Medulla oblongata (tissue), 1 donor: Measurements from ENCODE around the gene C4orf50.

ENCODE experiments used
- DNase-seq: peaks from one replicate; pipeline ENCODE4 v3.0.0-alpha.2; 2015; ENCODE audit errors: extremely low spot score

C4orf50 gene

GRCh38 chr4:5943561-5943960 is 74.7 kb downstream of the C4orf50 start:
- DNase-seq = no peak

GRCh38 chr4:5942947-5943346 is 75.3 kb downstream of the C4orf50 start:
- no peak for DNase-seq

- no peak for DNase-seq
Observed at GRCh38 chr4:5941601-5942000, 76.6 kb downstream of the C4orf50 start.

GRCh38 chr4:5940470-5941203 is 77.6 kb downstream of the C4orf50 start:
- no peak for DNase-seq

- DNase-seq = no peak
Observed at GRCh38 chr4:5933996-5934831, 84.0 kb downstream of the C4orf50 start.

- DNase-seq = peak; percentile 38
Observed at GRCh38 chr4:5933116-5933515, 85.1 kb downstream of the C4orf50 start.

- DNase-seq = no peak
Observed at GRCh38 chr4:5932035-5932568, 86.1 kb downstream of the C4orf50 start.

GRCh38 chr4:5931526-5931925 is 86.7 kb downstream of the C4orf50 start:
- no peak for DNase-seq

- DNase-seq = peak; percentile 3
Observed at GRCh38 chr4:5930876-5931275, 87.4 kb downstream of the C4orf50 start.

GRCh38 chr4:5930456-5930855 is 87.8 kb downstream of the C4orf50 start:
- no peak for DNase-seq

GRCh38 chr4:5928844-5929420 is 89.3 kb downstream of the C4orf50 start:
- no peak for DNase-seq

- no peak for DNase-seq
Observed at GRCh38 chr4:5928274-5928673, 90.0 kb downstream of the C4orf50 start.

- no peak for DNase-seq
Observed at GRCh38 chr4:5927747-5928146, 90.5 kb downstream of the C4orf50 start.

- DNase-seq = no peak
Observed at GRCh38 chr4:5927116-5927515, 91.1 kb downstream of the C4orf50 start.

- no peak for DNase-seq
Observed at GRCh38 chr4:5926598-5926997, 91.6 kb downstream of the C4orf50 start.

- no peak for DNase-seq
Observed at GRCh38 chr4:5925419-5926200, 92.6 kb downstream of the C4orf50 start.

GRCh38 chr4:5924461-5925125 is 93.6 kb downstream of the C4orf50 start:
- DNase-seq = no peak

- DNase-seq = no peak
Observed at GRCh38 chr4:5923376-5923775, 94.9 kb downstream of the C4orf50 start.

GRCh38 chr4:5922556-5922955 is 95.7 kb downstream of the C4orf50 start:
- no peak for DNase-seq

- no peak for DNase-seq
Observed at GRCh38 chr4:5921981-5922380, 96.2 kb downstream of the C4orf50 start.
